Activated CD8-positive, alpha-beta memory T cell treated with anti-CD3 and anti-CD28 coated beads for 48 hours (primary cell): Measurements from ENCODE around the gene AZU1.
"Not testable (repeated sequence)": the region's sequence is repeated elsewhere in the genome, so short reads cannot be mapped to it uniquely, and the experiment has no call there.

ENCODE experiments used
- DNase-seq, 3 experiments: peaks; one replicate each; pipeline ENCODE4 v3.0.0-alpha.2; 2020; ENCODE audit warnings: low read depth in 2 of 3, low spot score in 2 of 3

Gene AZU1

GRCh38 chr19:871446-872265 is 44.0 kb downstream of the AZU1 start:
- no peak for DNase-seq

GRCh38 chr19:872266-872951 is 44.8 kb downstream of the AZU1 start:
- peak in 2 of 3 experiments; percentile 51 to 56 for DNase-seq

GRCh38 chr19:873084-873483 is 45.4 kb downstream of the AZU1 start:
- peak in 1 of 3 experiments; percentile 44 for DNase-seq

GRCh38 chr19:873561-874041 is 46.0 kb downstream of the AZU1 start:
- DNase-seq: no peak

- no peak for DNase-seq
These were observed 47.7 kb downstream of the AZU1 start for GRCh38 chr19:875265-875879.

- DNase-seq: no peak
These were observed 48.5 kb downstream of the AZU1 start for GRCh38 chr19:876089-876488.

- no peak for DNase-seq
These were observed 49.2 kb downstream of the AZU1 start for GRCh38 chr19:876780-877314.

- DNase-seq: not testable (repeated sequence)
These were observed 50.5 kb downstream of the AZU1 start for GRCh38 chr19:877992-878660.

- DNase-seq: not testable (repeated sequence)
These were observed 51.3 kb downstream of the AZU1 start for GRCh38 chr19:878751-879561.

GRCh38 chr19:879711-880438 is 52.2 kb downstream of the AZU1 start:
- DNase-seq: no peak
